Nephron progenitor cell (in vitro differentiated cells): ENCODE measurements around the gene SPATA22.
"Not testable (repeated sequence)": the region's sequence is repeated elsewhere in the genome, so short reads cannot be mapped to it uniquely, and the experiment has no call there.

ENCODE experiments used
- DNase-seq: peaks from one replicate; pipeline ENCODE4 v3.0.0; 2021
- H3K27ac Mint-ChIP-seq: 2 replicates; pipeline ENCODE4 v1.8.0; 2021; ENCODE audit warnings: mild to moderate bottlenecking, moderate library complexity, mixed read lengths
- H3K27me3 Mint-ChIP-seq: 2 replicates; pipeline ENCODE4 v1.8.0; 2021; ENCODE audit warnings: mild to moderate bottlenecking, low read depth, mixed read lengths; ENCODE audit not compliant: poor library complexity
- H3K36me3 Mint-ChIP-seq: 2 replicates; pipeline ENCODE4 v1.8.0; 2021; ENCODE audit warnings: low read depth, mixed read lengths
- H3K4me1 Mint-ChIP-seq: 2 replicates; pipeline ENCODE4 v1.8.0; 2021; ENCODE audit warnings: mixed read lengths
- H3K4me3 Mint-ChIP-seq: 2 replicates; pipeline ENCODE4 v1.8.0; 2021; ENCODE audit warnings: mild to moderate bottlenecking, moderate library complexity, mixed read lengths
- H3K9me3 Mint-ChIP-seq: 2 replicates; pipeline ENCODE4 v1.8.0; 2021; ENCODE audit warnings: mild to moderate bottlenecking, moderate library complexity, mixed read lengths
- TF ChIP-seq, protein P1 (sequence below): fragments of 200-600 bp; sonication (generic); IDR thresholded peaks from 2 replicates; pipeline ENCODE4 v1.5.0; 2021; ENCODE audit warnings: antibody characterized with exemption

The SPATA22 gene

DNA sequence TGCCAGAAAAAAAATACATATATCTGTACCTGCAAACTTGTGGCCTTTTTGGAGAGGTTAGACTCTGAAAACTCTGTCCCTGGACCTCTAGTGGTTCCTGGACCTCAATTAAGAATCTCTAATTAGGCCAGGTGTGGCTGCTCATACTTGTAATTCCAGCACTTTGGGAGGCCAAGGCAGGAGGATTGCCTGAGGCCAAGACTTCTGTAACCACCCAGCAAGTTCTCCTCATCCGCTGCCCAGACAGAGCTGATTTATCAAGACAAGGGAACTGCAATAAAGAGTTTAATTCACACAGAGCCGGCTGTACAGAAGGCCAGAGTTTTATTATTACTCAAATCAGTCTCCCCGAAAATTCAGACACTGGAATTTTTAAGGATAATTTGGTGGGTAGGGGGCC, 8.4 kb upstream of the SPATA22 start:
- H3K27me3 Mint-ChIP-seq, result peaks cover 7% of the 10 kb centered on the region
- TF ChIP-seq, protein P1, sequence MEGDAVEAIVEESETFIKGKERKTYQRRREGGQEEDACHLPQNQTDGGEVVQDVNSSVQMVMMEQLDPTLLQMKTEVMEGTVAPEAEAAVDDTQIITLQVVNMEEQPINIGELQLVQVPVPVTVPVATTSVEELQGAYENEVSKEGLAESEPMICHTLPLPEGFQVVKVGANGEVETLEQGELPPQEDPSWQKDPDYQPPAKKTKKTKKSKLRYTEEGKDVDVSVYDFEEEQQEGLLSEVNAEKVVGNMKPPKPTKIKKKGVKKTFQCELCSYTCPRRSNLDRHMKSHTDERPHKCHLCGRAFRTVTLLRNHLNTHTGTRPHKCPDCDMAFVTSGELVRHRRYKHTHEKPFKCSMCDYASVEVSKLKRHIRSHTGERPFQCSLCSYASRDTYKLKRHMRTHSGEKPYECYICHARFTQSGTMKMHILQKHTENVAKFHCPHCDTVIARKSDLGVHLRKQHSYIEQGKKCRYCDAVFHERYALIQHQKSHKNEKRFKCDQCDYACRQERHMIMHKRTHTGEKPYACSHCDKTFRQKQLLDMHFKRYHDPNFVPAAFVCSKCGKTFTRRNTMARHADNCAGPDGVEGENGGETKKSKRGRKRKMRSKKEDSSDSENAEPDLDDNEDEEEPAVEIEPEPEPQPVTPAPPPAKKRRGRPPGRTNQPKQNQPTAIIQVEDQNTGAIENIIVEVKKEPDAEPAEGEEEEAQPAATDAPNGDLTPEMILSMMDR, result no peak
- H3K36me3 Mint-ChIP-seq, result no peaks in the 10 kb centered on the region

DNA sequence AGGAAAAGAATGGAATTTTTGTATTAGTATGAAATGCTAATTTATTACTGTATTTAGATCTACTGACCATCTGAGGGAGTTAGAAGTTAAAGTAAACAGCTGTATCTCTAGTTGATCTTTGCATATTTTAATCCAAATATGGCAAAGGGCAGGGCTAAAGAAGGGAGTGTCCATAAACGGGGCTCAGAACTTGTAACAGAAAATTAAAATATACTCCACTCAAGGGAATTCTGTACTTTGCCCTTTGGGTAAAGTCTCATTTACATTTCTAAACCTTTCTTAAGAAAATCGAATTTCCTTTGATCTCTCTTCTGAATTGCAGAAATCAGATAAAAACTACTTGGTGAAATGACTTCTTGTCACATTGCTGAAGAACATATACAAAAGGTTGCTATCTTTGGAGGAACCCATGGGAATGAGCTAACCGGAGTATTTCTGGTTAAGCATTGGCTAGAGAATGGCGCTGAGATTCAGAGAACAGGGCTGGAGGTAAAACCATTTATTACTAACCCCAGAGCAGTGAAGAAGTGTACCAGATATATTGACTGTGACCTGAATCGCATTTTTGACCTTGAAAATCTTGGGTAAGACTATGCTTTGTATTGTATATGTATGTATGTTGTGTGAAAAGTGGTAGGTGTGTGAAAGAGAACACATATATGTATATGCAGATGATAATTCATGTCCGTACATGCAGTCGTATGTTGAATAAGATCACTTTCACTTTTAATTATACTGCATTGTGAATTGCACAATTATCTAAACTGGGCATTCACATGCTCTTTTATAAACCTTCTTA, 4.4 kb upstream of the SPATA22 start, which contains the start of gene ASPA:
Gene ASPA, plus strand, starts transcription at position 186 of the 799 bp plus-strand sequence. Its CDS starts 163 bp downstream, at position 349.
- no peak for DNase-seq
- H3K36me3 Mint-ChIP-seq, result no peaks in the 10 kb centered on the region
- H3K27me3 Mint-ChIP-seq, result peaks cover 10% of the 10 kb centered on the region
- TF ChIP-seq, protein P1, result no peak
- H3K27ac Mint-ChIP-seq, result no peak within 1 kb of the TSS
- no peaks in the 10 kb centered on the region for H3K4me1 Mint-ChIP-seq
- H3K4me3 Mint-ChIP-seq, result no peak within 1 kb of the TSS
- H3K9me3 Mint-ChIP-seq, result no peaks in the 10 kb centered on the region

More for the DNA sequence above, 8.4 kb upstream of the SPATA22 start:
- Mint-ChIP-seq H3K9me3 (no peaks in the 10 kb centered on the region), H3K4me1 (no peaks in the 10 kb centered on the region), H3K4me3 (no peak overlapping the region), H3K27ac (no peak overlapping the region)
- no peak for DNase-seq

DNA sequence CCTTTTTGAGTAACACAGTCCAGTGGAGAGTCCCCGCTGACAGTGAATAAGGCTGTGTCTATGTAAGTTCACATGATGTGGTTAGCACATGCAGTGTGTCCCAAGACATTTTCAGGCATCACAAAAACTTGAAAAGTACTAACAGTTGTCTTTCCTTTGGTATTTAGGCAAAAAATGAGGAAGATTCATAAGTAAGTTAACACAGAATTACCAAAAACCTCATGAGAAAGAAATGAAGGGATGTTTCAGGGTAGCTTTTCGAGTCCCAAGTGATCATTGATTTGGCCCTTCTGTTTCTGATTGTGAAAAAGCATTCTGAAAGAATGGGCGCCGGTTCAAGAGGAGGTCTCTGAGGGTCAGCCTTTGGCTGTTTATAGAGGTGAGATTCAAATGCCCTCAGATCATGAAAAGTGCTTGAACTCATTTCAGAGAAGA, 3.6 kb upstream of the SPATA22 start:
- DNase-seq, result no peak
- Mint-ChIP-seq H3K4me1 (no peaks in the 10 kb centered on the region), H3K36me3 (no peaks in the 10 kb centered on the region), H3K9me3 (peaks cover under 1% of the 10 kb centered on the region), H3K27me3 (peaks cover 10% of the 10 kb centered on the region), H3K4me3 (no peak overlapping the region), H3K27ac (no peak overlapping the region)
- TF ChIP-seq, protein P1, result no peak

DNA sequence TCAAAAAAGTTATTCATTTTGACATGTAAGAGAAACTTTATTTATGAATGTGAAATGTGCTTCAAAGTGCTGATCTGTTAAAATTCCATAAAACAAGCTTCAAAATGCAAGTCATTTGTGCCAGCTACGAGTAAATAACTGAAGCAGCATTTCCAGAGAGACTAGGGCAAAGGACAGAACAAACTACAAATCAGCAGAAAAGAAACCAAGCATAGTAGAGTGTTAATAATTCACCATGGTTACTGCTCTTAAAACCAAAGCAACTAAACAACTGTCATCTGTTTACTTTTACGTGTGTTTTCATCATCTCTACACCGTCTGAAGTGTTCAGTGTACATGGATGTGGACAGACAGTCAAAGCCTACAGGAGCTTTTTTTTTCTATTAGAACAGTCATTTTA, 2.6 kb upstream of the SPATA22 start:
- H3K4me3 Mint-ChIP-seq, result no peak overlapping the region
- H3K27ac Mint-ChIP-seq, result no peak overlapping the region
- no peak for DNase-seq
- TF ChIP-seq, protein P1, result no peak
- H3K9me3 Mint-ChIP-seq, result peaks cover 4% of the 10 kb centered on the region
- no peaks in the 10 kb centered on the region for H3K36me3 Mint-ChIP-seq
- H3K27me3 Mint-ChIP-seq, result peaks cover 10% of the 10 kb centered on the region
- H3K4me1 Mint-ChIP-seq, result no peaks in the 10 kb centered on the region

DNA sequence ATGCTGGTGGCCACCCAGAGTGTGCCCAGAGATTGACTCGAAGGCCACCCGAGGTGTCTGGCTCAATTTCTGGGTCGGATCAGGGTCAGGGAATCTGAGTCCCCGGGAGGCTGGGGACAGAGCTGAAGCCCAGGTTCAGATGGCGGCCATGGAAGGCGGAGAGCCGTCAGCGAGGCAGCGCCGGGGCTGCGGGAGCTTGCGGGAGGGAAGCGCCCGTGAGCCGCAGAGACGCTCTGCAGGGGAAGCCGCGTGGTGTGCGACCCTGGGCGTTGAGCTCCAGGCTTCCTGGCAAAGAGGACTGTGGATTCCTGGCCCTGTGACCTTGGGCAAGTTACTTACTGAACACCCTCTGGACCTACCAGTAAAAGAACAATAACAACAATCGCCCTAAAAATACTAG, 518 bp upstream of the SPATA22 start:
- H3K27me3 Mint-ChIP-seq, result peaks cover 6% of the 10 kb centered on the region
- TF ChIP-seq, protein P1, result no peak
- no peak overlapping the region for H3K4me3 Mint-ChIP-seq
- H3K27ac Mint-ChIP-seq, result no peak overlapping the region
- H3K36me3 Mint-ChIP-seq, result no peaks in the 10 kb centered on the region
- peaks cover 4% of the 10 kb centered on the region for H3K9me3 Mint-ChIP-seq
- no peaks in the 10 kb centered on the region for H3K4me1 Mint-ChIP-seq
- DNase-seq, result no peak

DNA sequence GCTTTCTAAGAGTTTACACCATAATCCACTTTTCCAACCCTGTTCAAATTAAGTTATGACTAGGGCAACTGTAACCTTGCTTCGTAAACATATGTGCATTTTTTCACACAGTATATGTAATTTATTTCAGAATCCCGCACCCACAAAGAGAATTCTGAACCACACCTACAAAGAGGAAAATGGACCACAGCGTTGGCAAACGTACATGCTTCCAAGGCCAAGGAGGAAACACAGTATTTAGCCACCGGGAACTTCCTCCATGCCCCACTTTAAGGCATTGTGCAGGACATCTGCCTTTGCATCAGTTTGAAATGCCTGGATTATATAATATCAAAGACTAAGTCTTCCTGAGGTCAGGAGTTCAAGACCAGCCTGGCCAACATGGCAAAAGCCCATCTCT, 2.1 kb downstream of the SPATA22 start:
- Mint-ChIP-seq H3K4me1 (no peaks in the 10 kb centered on the region), H3K27me3 (peaks cover 3% of the 10 kb centered on the region)

DNA sequence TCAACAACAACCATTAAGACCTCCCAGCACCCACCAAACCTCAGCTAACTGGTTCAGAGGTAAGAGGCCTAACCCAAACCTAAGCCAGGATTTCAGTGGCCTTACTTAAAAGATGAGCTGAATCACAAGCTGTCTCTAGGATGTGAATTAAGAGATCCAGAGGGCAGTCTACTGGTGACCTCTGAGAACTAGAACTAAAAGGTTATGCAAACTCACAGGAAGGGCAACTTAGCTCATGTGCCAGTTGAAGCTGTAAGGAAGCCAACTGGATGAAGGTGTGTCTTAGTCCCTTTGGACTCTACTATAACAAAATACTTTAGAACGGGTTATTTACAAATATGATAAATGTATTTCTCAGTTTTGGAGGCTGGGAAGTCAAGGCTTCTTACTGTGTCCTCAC, 5.3 kb downstream of the SPATA22 start:
- H3K9me3 Mint-ChIP-seq, H3K4me3 Mint-ChIP-seq, H3K27me3 Mint-ChIP-seq, DNase-seq, H3K4me1 Mint-ChIP-seq, H3K27ac Mint-ChIP-seq, H3K36me3 Mint-ChIP-seq: not testable (repeated sequence)

More for the DNA sequence above, 2.1 kb downstream of the SPATA22 start:
- no peak overlapping the region for H3K27ac Mint-ChIP-seq
- peaks cover 4% of the 10 kb centered on the region for H3K9me3 Mint-ChIP-seq
- H3K4me3 Mint-ChIP-seq, result no peak overlapping the region
- no peak for DNase-seq
- H3K36me3 Mint-ChIP-seq, result no peaks in the 10 kb centered on the region
- TF ChIP-seq, protein P1, result no peak
